Kidney (tissue), 14 donors: Measurements from ENCODE around the gene SLC25A43. TPM values are rescaled to one million over a fixed set of nuclear protein-coding genes. Genes with fewer than 3 reads are reported as not detected.

ENCODE experiments used
- DNase-seq, 5 donors: peaks; one replicate each; pipeline ENCODE4 v3.0.0-alpha.2; 2013 to 2020
- FAIRE-seq: peaks from 2 replicates; lab custom pipeline; 2012; peaks lifted over from hg19 to GRCh38; lab: Jason Lieb, UNC
- H3K27ac ChIP-seq, 2 donors: one replicate each; pipeline ENCODE4 v1.7.0; 2013; ENCODE audit warnings: low read depth in 2 of 2, low read length in 2 of 2, inconsistent platforms in 1 of 2
- H3K27me3 ChIP-seq: one replicate; pipeline ENCODE4 v1.7.1; 2013; ENCODE audit warnings: low read length, inconsistent platforms; ENCODE audit not compliant: control insufficient read depth, insufficient read depth
- H3K36me3 ChIP-seq, 3 donors: one replicate each; pipeline versions ENCODE4 v1.7.0 to v1.7.1; 2013; ENCODE audit warnings: low read length in 3 of 3, control low read depth in 1 of 3, inconsistent platforms in 1 of 3; ENCODE audit not compliant: insufficient read depth in 3 of 3, control insufficient read depth in 2 of 3
- H3K4me1 ChIP-seq, 3 donors: one replicate each; pipeline versions ENCODE4 v1.7.0 to v1.7.1; 2013; ENCODE audit warnings: low read length in 3 of 3, inconsistent platforms in 1 of 3, low read depth in 1 of 3; ENCODE audit not compliant: control insufficient read depth in 2 of 3, insufficient read depth in 2 of 3
- H3K4me3 ChIP-seq, 3 donors: one replicate each; pipeline versions ENCODE4 v1.7.0 to v1.8.1; 2013; ENCODE audit warnings: low read length in 3 of 3, control low read depth in 1 of 3, inconsistent platforms in 1 of 3
- H3K9ac ChIP-seq, 3 donors: one replicate each; pipeline versions ENCODE4 v1.7.0 to v1.7.1; 2013; ENCODE audit warnings: low read length in 3 of 3, control low read depth in 1 of 3, inconsistent platforms in 1 of 3
- H3K9me3 ChIP-seq, 3 donors: one replicate each; pipeline versions ENCODE4 v1.7.0 to v1.7.1; 2013; ENCODE audit warnings: low read length in 3 of 3, control low read depth in 1 of 3, inconsistent platforms in 1 of 3; ENCODE audit not compliant: control insufficient read depth in 2 of 3, insufficient read depth in 1 of 3
- intact Hi-C: fragments of 100-400 bp; cut with DNase I; formaldehyde crosslinking; loops from one replicate; pipeline ENCODE4 v1.11.1; 2022
- polyA plus RNA-seq: library from polyadenylated mRNA; stranded (reverse); fragments of 350-450 nt; fragmentation: Illumina TruSeq; extraction: RNeasy Lipid Tissue Mini Kit (QIAGEN cat#74804); gene quantifications from one replicate; pipeline ENCODE4 v1.2.3, GENCODE V29; 2014; ENCODE audit warnings: low read depth, low replicate concordance; ENCODE audit not compliant: insufficient read depth
- total RNA-seq: library from RNA; stranded (reverse); fragmentation: NEBNext Ultra II Directional; extraction: Animal tissue kit (Norgen Biotek cat#: 25700); gene quantifications from one replicate; pipeline ENCODE4 v1.2.1, GENCODE V29; 2021
- TF ChIP-seq, protein P1 (sequence below): IDR thresholded peaks from 3 replicates; pipeline ENCODE4 v1.5.1; 2012; ENCODE audit warnings: mild to moderate bottlenecking, moderate library complexity, borderline replicate concordance; ENCODE audit not compliant: insufficient read depth; ENCODE audit errors: extremely low read depth
- donor health status: control.
- donor health status: control.
- donor health status: control.
- donor health status: control.
- donor health status: control.
- donor health status: DM: yes; HTN: yes; CAD: no.
- donor health status: Normal renal cell carcinoma (clear cell type).

Gene SLC25A43
- total and polyA plus RNA-seq, 2 donors from 2014 or later: 10.1 to 15.5 TPM

DNA sequence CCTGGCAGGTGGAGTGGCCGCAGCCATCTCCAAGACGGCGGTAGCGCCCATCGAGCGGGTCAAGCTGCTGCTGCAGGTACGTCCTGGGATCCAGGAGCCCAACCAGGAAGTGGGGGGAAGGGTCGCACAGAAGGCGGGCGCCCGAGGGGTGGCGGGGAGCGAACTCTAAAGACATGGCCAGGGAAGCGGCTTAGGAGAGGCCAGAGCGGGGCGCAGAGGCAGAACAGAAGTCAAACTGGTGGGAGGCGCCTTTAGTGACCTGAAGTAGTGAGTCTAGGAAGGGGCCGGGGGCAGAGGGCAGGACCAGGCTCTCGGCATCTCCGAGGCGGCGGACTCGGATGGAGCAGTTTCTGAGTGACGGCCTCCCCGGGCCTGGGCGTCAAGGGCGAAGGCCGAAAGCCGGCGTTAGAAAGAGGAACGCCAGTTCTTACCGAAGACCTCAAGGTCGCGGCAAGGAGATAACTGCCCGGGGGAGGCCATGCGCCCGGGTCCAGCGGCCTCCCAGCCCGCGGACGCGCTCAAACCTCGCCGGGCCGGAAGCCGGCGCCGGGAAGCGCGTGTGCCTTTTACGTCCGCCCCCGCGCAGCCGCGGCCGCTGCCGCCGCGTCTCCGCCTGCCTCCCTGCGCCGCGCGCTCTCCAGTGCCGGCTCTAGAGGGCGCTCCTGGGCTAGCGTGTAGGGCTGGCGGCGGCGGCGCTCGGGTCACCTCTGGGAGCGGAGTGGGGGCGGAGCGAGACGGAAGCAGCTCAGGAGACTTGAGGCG lies 69.6 kb downstream of the SLC25A43 start:
- peaks cover 0 to 7% (median 3%) of the 10 kb centered on the region in 3 donors for H3K36me3 ChIP-seq
- FAIRE-seq: no peak
- TF ChIP-seq, protein P1, sequence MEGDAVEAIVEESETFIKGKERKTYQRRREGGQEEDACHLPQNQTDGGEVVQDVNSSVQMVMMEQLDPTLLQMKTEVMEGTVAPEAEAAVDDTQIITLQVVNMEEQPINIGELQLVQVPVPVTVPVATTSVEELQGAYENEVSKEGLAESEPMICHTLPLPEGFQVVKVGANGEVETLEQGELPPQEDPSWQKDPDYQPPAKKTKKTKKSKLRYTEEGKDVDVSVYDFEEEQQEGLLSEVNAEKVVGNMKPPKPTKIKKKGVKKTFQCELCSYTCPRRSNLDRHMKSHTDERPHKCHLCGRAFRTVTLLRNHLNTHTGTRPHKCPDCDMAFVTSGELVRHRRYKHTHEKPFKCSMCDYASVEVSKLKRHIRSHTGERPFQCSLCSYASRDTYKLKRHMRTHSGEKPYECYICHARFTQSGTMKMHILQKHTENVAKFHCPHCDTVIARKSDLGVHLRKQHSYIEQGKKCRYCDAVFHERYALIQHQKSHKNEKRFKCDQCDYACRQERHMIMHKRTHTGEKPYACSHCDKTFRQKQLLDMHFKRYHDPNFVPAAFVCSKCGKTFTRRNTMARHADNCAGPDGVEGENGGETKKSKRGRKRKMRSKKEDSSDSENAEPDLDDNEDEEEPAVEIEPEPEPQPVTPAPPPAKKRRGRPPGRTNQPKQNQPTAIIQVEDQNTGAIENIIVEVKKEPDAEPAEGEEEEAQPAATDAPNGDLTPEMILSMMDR: peak; percentile 82
- DNase-seq: peak; percentile 87 to 96 (median 89)
- peaks cover 0 to 14% (median 0%) of the 10 kb centered on the region in 3 donors for H3K4me1 ChIP-seq
- peak overlapping the region; percentile 95 to 96 for H3K27ac ChIP-seq
- no peaks in the 10 kb centered on the region for H3K9me3 ChIP-seq
- no peaks in the 10 kb centered on the region for H3K27me3 ChIP-seq
- intact Hi-C loops: no loop called here
- peak overlapping the region; percentile 57 to 96 (median 80) for H3K9ac ChIP-seq
- peak overlapping the region; percentile 70 to 88 (median 85) for H3K4me3 ChIP-seq

DNA sequence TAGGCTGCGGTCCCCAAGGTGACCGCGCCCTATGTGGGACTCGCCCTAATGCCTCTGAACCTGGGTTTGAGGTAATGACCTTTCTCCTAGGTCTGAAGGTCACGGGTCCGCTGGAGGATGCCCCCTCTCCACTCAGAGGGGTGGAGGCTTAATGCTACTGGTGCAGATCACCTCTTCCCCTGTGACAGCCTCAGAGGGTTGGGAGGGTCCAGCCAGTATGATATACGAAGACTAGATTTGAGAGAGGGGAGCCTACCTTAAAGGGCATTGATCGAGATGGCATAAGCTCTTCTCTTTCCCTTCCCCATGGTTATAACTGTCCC lies 70.1 kb downstream of the SLC25A43 start:
- peaks cover 0 to 7% (median 3%) of the 10 kb centered on the region in 3 donors for H3K36me3 ChIP-seq
- peak overlapping the region; percentile 70 to 88 (median 85) for H3K4me3 ChIP-seq
- no peaks in the 10 kb centered on the region for H3K9me3 ChIP-seq
- peak overlapping the region; percentile 95 to 96 for H3K27ac ChIP-seq
- no peaks in the 10 kb centered on the region for H3K27me3 ChIP-seq
- DNase-seq (no peak), FAIRE-seq (no peak)
- peaks cover 0 to 14% (median 0%) of the 10 kb centered on the region in 3 donors for H3K4me1 ChIP-seq
- peak overlapping the region; percentile 57 to 96 (median 80) for H3K9ac ChIP-seq
- TF ChIP-seq, protein P1: no peak
- intact Hi-C loops: no loop called here

DNA sequence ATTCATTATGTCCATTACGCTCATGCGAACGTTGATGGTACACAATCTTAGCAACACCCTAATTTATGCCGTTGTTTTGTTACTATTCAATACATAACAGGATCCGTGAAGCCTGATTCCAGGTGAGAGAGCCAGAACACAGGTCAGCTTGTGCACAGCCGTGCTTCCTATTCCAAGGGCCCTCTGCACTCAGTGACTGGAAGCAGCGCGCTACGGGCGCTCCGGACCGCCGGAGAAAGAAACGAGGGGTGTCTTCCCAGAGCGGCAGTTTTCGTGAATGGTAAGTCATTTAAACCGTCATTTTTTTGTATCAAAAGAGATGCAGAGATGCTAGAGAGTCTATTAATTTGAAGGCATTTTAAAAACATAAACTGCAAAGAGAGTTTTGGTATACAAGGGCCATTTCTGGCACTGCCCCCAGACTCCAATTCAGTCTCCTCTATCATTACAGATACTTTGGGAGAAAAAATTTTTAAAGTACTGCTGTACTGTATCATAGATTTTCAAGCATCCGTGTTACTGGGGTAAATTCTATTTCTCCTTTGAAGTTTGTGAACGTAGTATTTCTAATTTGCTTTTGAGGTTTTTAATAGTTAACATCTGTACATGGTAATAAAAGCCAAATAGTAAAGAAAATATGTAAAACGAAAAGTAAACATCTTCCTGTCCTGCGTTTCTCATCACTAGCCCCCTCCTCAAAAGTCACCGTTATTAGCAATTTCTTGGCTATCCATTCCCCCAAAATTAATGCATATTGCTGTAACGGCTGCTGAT lies 75.7 kb downstream of the SLC25A43 start:
- no peak for DNase-seq
- no peaks in the 10 kb centered on the region for H3K9me3 ChIP-seq
- no peak overlapping the region for H3K4me3 ChIP-seq
- TF ChIP-seq, protein P1: no peak
- no peak overlapping the region for H3K9ac ChIP-seq
- no peaks in the 10 kb centered on the region for H3K27me3 ChIP-seq
- intact Hi-C loops: no loop called here
- peaks cover 0 to 6% (median 0%) of the 10 kb centered on the region in 3 donors for H3K4me1 ChIP-seq
- FAIRE-seq: no peak
- H3K27ac ChIP-seq: no peak overlapping the region
- peaks cover 0 to 7% (median 3%) of the 10 kb centered on the region in 3 donors for H3K36me3 ChIP-seq
